ENCODE measurements around the gene FYCO1.

DNA sequence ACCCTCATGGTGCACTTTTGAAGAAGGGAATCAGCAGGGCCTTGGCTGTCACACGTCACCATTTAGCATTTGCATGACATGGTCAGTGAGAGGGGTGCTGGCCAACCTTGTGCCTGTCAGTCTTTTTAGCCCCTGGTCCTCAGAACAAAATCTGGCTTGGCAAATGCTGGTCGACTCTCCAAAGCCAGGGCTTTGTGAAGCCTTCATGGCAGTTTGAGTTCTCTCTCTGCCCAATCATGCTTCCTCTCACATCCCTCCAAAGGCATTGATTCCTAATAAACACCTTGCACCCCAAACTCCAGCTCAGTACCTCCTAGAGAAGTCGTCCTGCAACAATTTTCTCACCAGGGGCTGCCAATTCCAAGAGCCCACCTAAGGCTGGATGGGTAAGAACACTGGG is 89.9 kb downstream of the FYCO1 start:
- no peak for TF ChIP-seq CTCF (IDR thresholded peaks at IDR 0.05)
- TF ChIP-seq MAFK (IDR thresholded peaks at IDR 0.05; ENCODE audit: partially characterized antibody): no peak
- TF ChIP-seq, protein P1, sequence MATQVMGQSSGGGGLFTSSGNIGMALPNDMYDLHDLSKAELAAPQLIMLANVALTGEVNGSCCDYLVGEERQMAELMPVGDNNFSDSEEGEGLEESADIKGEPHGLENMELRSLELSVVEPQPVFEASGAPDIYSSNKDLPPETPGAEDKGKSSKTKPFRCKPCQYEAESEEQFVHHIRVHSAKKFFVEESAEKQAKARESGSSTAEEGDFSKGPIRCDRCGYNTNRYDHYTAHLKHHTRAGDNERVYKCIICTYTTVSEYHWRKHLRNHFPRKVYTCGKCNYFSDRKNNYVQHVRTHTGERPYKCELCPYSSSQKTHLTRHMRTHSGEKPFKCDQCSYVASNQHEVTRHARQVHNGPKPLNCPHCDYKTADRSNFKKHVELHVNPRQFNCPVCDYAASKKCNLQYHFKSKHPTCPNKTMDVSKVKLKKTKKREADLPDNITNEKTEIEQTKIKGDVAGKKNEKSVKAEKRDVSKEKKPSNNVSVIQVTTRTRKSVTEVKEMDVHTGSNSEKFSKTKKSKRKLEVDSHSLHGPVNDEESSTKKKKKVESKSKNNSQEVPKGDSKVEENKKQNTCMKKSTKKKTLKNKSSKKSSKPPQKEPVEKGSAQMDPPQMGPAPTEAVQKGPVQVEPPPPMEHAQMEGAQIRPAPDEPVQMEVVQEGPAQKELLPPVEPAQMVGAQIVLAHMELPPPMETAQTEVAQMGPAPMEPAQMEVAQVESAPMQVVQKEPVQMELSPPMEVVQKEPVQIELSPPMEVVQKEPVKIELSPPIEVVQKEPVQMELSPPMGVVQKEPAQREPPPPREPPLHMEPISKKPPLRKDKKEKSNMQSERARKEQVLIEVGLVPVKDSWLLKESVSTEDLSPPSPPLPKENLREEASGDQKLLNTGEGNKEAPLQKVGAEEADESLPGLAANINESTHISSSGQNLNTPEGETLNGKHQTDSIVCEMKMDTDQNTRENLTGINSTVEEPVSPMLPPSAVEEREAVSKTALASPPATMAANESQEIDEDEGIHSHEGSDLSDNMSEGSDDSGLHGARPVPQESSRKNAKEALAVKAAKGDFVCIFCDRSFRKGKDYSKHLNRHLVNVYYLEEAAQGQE (IDR thresholded peaks at IDR 0.05): no peak
- no peak for TF ChIP-seq ZFP36 (IDR thresholded peaks at IDR 0.05; ENCODE audit: borderline replicate concordance, partially characterized antibody)
- TF ChIP-seq RAD21 (conservative IDR thresholded peaks at IDR 0.05 in 1 of 2, IDR thresholded peaks at IDR 0.05 in 1 of 2): no peak
- TF ChIP-seq CHD2 (IDR thresholded peaks at IDR 0.05; ENCODE audit: low read length, partially characterized antibody): no peak

Data from A549 (cell line).